ENCODE data around the gene USP9X. TPM values are rescaled to one million over a fixed set of nuclear protein-coding genes. Genes with fewer than 3 reads are reported as not detected.
A peak's percentile ranks its signal among the peaks of the same experiment; 100 is the strongest.
"Not testable (repeated sequence)": the region's sequence is repeated elsewhere in the genome, so short reads cannot be mapped to it uniquely, and the experiment has no call there.

The USP9X gene
- total and polyA plus RNA-seq, 8 donors = 6.3 to 55.2 (median 31.3) TPM

- 1 to 2% methylated on average over 4 of the region's 4 CpGs for WGBS, 2 donors
- H3K27me3 ChIP-seq, DNase-seq, H3K9me3 ChIP-seq, H3K36me3 ChIP-seq, H3K27ac ChIP-seq, H3K4me3 ChIP-seq: not testable (repeated sequence)
- ATAC-seq = peak; percentile 51 to 82 (median 73)
- intact Hi-C loops (cut with DNase I) = loop anchor here in 1 of 3 donors (10.0 kb wide), 1 partner anchor 240 kb away; no protein-coding TSS in a partner anchor
- H3K4me1 ChIP-seq = peaks cover 0 to 12% (median 10%) of the 10 kb centered on the region in 3 donors
- peak; percentile 83 to 89 (median 84) for TF ChIP-seq CTCF (IDR thresholded peaks at IDR 0.05)
- FAIRE-seq = peak; percentile 70
Observed at GRCh38 chrX:41115104-41115425, 29.8 kb downstream of the USP9X start.

- 4 to 49% methylated on average over 4 of the region's 4 CpGs for WGBS, 2 donors
- ATAC-seq = peak in 3 of 4 donors; percentile 30 to 60 (median 49)
Observed at GRCh38 chrX:41116948-41117347, 31.7 kb downstream of the USP9X start.

GRCh38 chrX:41118156-41118555 is 32.9 kb downstream of the USP9X start:
- intact Hi-C loops (cut with DNase I) = loop anchor here in 1 of 3 donors (10.0 kb wide), 1 partner anchor 243 kb away; no protein-coding TSS in a partner anchor
- Histone ChIP-seq H3K9me3 (no peaks in the 10 kb centered on the region), H3K27me3 (no peaks in the 10 kb centered on the region), H3K36me3 (no peaks in the 10 kb centered on the region), H3K4me3 (no peak overlapping the region), H3K27ac (no peak overlapping the region), H3K4me1 (peaks cover 0 to 12% (median 0%) of the 10 kb centered on the region in 3 donors)
- FAIRE-seq = no peak
- 73 to 81% methylated on average over 5 of the region's 5 CpGs for WGBS, 2 donors
- no peak for DNase-seq
- TF ChIP-seq CTCF (IDR thresholded peaks at IDR 0.05) = no peak
- no peak for ATAC-seq

More at GRCh38 chrX:41116948-41117347, 31.7 kb downstream of the USP9X start:
- no peaks in the 10 kb centered on the region for H3K27me3 ChIP-seq
- H3K27ac ChIP-seq = no peak overlapping the region
- H3K9me3 ChIP-seq = no peaks in the 10 kb centered on the region
- intact Hi-C loops (cut with DNase I) = loop anchor here in 1 of 3 donors (10.0 kb wide), 1 partner anchor 242 kb away; no protein-coding TSS in a partner anchor
- no peak for DNase-seq
- FAIRE-seq = no peak
- H3K4me3 ChIP-seq = no peak overlapping the region
- peaks cover 0 to 12% (median 4%) of the 10 kb centered on the region in 3 donors for H3K4me1 ChIP-seq
- no peak for TF ChIP-seq CTCF (IDR thresholded peaks at IDR 0.05)
- no peaks in the 10 kb centered on the region for H3K36me3 ChIP-seq

- no peaks in the 10 kb centered on the region for H3K9me3 ChIP-seq
- no peak overlapping the region for H3K4me3 ChIP-seq
- no peaks in the 10 kb centered on the region for H3K27me3 ChIP-seq
- intact Hi-C loops (cut with DNase I) = loop anchor here in 1 of 3 donors (10.0 kb wide), 1 partner anchor 245 kb away; no protein-coding TSS in a partner anchor
- peaks cover 0 to 6% (median 0%) of the 10 kb centered on the region in 3 donors for H3K4me1 ChIP-seq
- WGBS, 2 donors = 93% methylated on average over 6 of the region's 6 CpGs
- H3K27ac ChIP-seq = no peak overlapping the region
- FAIRE-seq = no peak
- no peak for DNase-seq
- no peak for TF ChIP-seq CTCF (IDR thresholded peaks at IDR 0.05)
- no peaks in the 10 kb centered on the region for H3K36me3 ChIP-seq
- no peak for ATAC-seq
Observed at GRCh38 chrX:41119803-41120202, 34.6 kb downstream of the USP9X start.

- WGBS, 2 donors = 88 to 100% methylated on average over 1 of the region's 1 CpG
- TF ChIP-seq CTCF (IDR thresholded peaks at IDR 0.05) = no peak
Observed at GRCh38 chrX:41121766-41122165, 36.5 kb downstream of the USP9X start.

More at GRCh38 chrX:41121766-41122165, 36.5 kb downstream of the USP9X start:
- H3K27me3 ChIP-seq = no peaks in the 10 kb centered on the region
- no peak overlapping the region for H3K27ac ChIP-seq
- FAIRE-seq (no peak), DNase-seq (no peak), ATAC-seq (no peak)
- H3K4me3 ChIP-seq = no peak overlapping the region
- no peaks in the 10 kb centered on the region for H3K9me3 ChIP-seq
- peaks cover 0 to 4% (median 0%) of the 10 kb centered on the region in 3 donors for H3K4me1 ChIP-seq
- intact Hi-C loops (cut with DNase I) = no loop called here
- H3K36me3 ChIP-seq = peaks cover 0 to 3% (median 0%) of the 10 kb centered on the region in 3 donors

Measured in pancreas (tissue), 10 donors.